Parathyroid adenoma (tissue), 2 donors: ENCODE data around the gene UNC45B.
"Not testable (repeated sequence)": the region's sequence is repeated elsewhere in the genome, so short reads cannot be mapped to it uniquely, and the experiment has no call there.

ENCODE experiments used
- H2AFZ ChIP-seq: fragments of 300-600 bp; sonication (generic); one replicate; pipeline ENCODE4 v1.7.0; 2017; ENCODE audit warnings: antibody characterized with exemption, mild to moderate bottlenecking
- H3K27ac ChIP-seq: fragments of 300-600 bp; sonication (generic); one replicate; pipeline ENCODE4 v1.7.0; 2017
- H3K27me3 ChIP-seq: fragments of 300-600 bp; sonication (generic); one replicate; pipeline ENCODE4 v1.7.0; 2017; ENCODE audit warnings: low read length; ENCODE audit not compliant: control insufficient read depth, insufficient read depth
- H3K36me3 ChIP-seq: fragments of 300-600 bp; sonication (generic); one replicate; pipeline ENCODE4 v1.7.0; 2017; ENCODE audit warnings: low read length; ENCODE audit not compliant: control insufficient read depth, insufficient read depth
- H3K4me1 ChIP-seq: fragments of 300-600 bp; sonication (generic); one replicate; pipeline ENCODE4 v1.7.0; 2017; ENCODE audit warnings: control low read depth
- H3K4me2 ChIP-seq: fragments of 300-600 bp; sonication (generic); one replicate; pipeline ENCODE4 v1.7.0; 2017; ENCODE audit warnings: low read length
- H3K4me3 ChIP-seq: fragments of 300-600 bp; sonication (generic); one replicate; pipeline ENCODE4 v1.7.0; 2017; ENCODE audit warnings: low read depth, low read length
- H3K79me2 ChIP-seq: fragments of 300-600 bp; sonication (generic); one replicate; pipeline ENCODE4 v1.7.0; 2017; ENCODE audit warnings: control low read depth
- H3K9ac ChIP-seq: fragments of 300-600 bp; sonication (generic); one replicate; pipeline ENCODE4 v1.7.0; 2017; ENCODE audit warnings: mild to moderate bottlenecking
- H3K9me3 ChIP-seq: fragments of 300-600 bp; sonication (generic); one replicate; pipeline ENCODE4 v1.7.0; 2017; ENCODE audit warnings: low read length; ENCODE audit not compliant: control insufficient read depth
- TF ChIP-seq, protein P1 (sequence below): fragments of 300-600 bp; sonication (generic); IDR thresholded peaks from one replicate; pipeline ENCODE4 v1.7.0; 2017; ENCODE audit warnings: antibody characterized with exemption, mild to moderate bottlenecking
- donor health status: primary hyperparathyroidism.

The UNC45B gene

DNA sequence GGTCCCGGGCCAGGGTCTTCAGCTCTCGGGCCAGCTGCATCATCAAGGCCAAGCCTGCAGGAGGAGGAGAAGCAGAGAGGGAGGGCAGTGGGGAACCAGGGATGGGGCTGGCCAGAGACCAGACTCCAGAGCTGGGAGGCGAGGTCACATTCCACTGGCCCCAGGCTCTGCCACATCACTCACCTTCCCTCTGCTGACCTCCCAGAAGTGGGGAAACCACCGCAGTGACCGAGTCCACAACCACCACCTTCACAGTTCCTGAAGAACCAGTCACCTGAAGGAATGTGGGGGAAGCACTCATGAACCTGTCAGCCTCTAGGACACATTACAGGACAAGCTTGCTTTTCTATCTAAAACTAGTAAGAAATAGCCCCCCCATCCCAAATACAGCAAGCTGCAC, 44.3 kb upstream of the UNC45B start:
- Histone ChIP-seq H3K27ac (no peak overlapping the region), H3K9ac (no peak overlapping the region), H3K4me1 (no peaks in the 10 kb centered on the region), H3K36me3 (no peaks in the 10 kb centered on the region), H2AFZ (no peak overlapping the region), H3K4me2 (no peak overlapping the region), H3K27me3 (no peaks in the 10 kb centered on the region), H3K9me3 (no peaks in the 10 kb centered on the region), H3K79me2 (no peaks in the 10 kb centered on the region), H3K4me3 (no peak overlapping the region)
- TF ChIP-seq, protein P1, sequence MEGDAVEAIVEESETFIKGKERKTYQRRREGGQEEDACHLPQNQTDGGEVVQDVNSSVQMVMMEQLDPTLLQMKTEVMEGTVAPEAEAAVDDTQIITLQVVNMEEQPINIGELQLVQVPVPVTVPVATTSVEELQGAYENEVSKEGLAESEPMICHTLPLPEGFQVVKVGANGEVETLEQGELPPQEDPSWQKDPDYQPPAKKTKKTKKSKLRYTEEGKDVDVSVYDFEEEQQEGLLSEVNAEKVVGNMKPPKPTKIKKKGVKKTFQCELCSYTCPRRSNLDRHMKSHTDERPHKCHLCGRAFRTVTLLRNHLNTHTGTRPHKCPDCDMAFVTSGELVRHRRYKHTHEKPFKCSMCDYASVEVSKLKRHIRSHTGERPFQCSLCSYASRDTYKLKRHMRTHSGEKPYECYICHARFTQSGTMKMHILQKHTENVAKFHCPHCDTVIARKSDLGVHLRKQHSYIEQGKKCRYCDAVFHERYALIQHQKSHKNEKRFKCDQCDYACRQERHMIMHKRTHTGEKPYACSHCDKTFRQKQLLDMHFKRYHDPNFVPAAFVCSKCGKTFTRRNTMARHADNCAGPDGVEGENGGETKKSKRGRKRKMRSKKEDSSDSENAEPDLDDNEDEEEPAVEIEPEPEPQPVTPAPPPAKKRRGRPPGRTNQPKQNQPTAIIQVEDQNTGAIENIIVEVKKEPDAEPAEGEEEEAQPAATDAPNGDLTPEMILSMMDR, result no peak

DNA sequence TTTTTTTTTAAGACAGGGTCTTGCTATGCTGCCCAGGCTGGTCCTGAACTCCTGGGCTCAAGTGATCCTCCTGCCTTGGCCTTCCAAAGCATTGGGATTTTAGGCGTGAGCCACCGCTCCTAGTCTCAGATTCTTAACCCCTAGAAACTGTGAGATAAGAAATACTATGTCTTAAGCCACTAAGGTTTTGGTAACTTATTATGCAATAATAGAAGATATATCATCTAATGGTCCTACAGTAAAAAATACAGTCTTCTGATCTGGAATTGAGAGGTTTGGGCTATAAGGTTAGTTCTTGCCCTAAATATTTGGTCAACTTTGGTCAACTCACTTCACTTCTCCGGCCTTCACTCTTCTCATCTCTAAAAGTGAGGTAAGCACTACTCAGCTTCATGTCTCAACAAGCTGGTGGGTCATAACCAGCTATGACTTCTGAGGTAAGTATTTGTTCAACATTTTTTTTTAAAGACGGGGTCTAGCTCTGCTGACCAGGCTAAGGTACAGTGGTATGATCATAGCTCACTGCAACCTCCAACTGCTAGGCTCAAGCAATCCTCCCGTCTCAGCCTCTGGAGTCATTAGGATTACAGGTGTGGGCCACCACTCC, 42.7 kb upstream of the UNC45B start:
- no peaks in the 10 kb centered on the region for H3K79me2 ChIP-seq
- H2AFZ ChIP-seq, result no peak overlapping the region
- TF ChIP-seq, protein P1, result no peak
- no peaks in the 10 kb centered on the region for H3K9me3 ChIP-seq
- H3K4me2 ChIP-seq, result no peak overlapping the region
- H3K27me3 ChIP-seq, result no peaks in the 10 kb centered on the region
- H3K4me3 ChIP-seq, result no peak overlapping the region
- H3K27ac ChIP-seq, result no peak overlapping the region
- no peak overlapping the region for H3K9ac ChIP-seq
- H3K4me1 ChIP-seq, result no peaks in the 10 kb centered on the region
- no peaks in the 10 kb centered on the region for H3K36me3 ChIP-seq

DNA sequence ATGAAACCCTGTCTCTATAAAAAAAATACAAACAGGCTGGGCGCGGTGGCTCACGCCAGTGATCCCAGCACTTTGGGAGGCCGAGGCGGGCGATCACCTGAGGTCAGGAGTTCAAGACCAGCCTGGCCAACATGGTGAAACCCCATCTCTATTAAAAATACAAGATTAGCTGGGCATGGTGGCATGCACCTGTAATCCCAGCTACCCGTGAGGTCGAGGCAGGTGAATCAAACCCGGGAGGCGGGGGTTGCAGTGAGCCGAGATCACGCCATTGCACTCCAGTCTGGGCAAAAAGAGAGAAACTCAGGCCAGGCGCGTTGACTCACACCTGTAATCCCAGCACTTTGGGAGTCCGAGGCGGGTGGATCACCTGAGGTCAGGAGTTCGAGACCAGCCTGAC, 36.8 kb upstream of the UNC45B start:
- H3K9ac ChIP-seq, H3K36me3 ChIP-seq, H3K9me3 ChIP-seq, H3K79me2 ChIP-seq, H3K27me3 ChIP-seq, H3K4me3 ChIP-seq, H3K4me1 ChIP-seq, H3K4me2 ChIP-seq, H3K27ac ChIP-seq, H2AFZ ChIP-seq: not testable (repeated sequence)

DNA sequence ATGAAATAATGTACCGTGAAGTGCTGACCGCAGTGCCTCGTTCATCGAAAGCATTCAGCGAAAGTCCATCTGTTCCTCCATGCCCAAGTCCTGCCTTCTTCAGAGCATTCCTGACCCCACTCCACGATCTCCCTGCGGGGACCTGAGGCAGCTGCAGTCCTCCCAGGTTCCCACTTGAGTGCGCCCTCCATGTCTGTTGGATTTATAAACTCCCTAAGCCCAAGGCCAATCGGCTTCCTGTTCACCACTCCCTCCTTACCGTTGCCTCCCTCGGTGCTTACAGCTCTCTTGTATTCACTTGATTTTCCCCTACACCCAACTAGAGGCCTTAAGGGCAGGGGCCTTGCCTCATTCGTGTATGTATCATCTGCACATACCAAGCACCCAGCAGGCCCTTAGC, 30.8 kb upstream of the UNC45B start:
- no peak overlapping the region for H3K4me2 ChIP-seq
- TF ChIP-seq, protein P1, result no peak
- no peak overlapping the region for H3K4me3 ChIP-seq
- H3K9ac ChIP-seq, result no peak overlapping the region
- no peaks in the 10 kb centered on the region for H3K9me3 ChIP-seq
- H3K27ac ChIP-seq, result no peak overlapping the region
- H3K36me3 ChIP-seq, result no peaks in the 10 kb centered on the region
- no peak overlapping the region for H2AFZ ChIP-seq
- no peaks in the 10 kb centered on the region for H3K27me3 ChIP-seq
- H3K79me2 ChIP-seq, result peaks cover 11% of the 10 kb centered on the region
- peaks cover 9% of the 10 kb centered on the region for H3K4me1 ChIP-seq

DNA sequence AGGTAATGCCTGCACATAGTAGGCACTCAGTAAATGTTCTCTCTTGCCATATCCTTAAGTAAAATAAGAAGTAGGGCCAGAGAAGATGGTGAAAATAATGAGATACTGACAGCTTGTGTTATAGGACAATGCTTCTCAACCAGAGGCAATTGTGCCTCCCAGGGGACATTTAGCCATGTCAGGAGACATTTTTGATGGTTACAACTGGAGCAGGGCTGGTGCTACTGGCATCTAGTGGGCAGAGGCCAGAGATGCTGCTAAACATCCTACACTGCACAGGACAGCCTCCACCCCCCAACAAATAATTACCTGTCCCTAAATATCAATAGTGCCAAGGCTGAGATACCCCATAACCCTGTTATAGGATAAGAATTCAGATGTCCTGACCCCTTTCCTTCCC, 29.6 kb upstream of the UNC45B start:
- H2AFZ ChIP-seq, result no peak overlapping the region
- TF ChIP-seq, protein P1, result no peak
- H3K79me2 ChIP-seq, result peaks cover 11% of the 10 kb centered on the region
- H3K27ac ChIP-seq, result no peak overlapping the region
- H3K36me3 ChIP-seq, result no peaks in the 10 kb centered on the region
- no peak overlapping the region for H3K4me2 ChIP-seq
- no peaks in the 10 kb centered on the region for H3K27me3 ChIP-seq
- no peaks in the 10 kb centered on the region for H3K9me3 ChIP-seq
- H3K9ac ChIP-seq, result no peak overlapping the region
- peaks cover 9% of the 10 kb centered on the region for H3K4me1 ChIP-seq
- no peak overlapping the region for H3K4me3 ChIP-seq
